Neural cell (in vitro differentiated cells): ENCODE measurements around the gene HPN. TPM values are rescaled to one million over a fixed set of nuclear protein-coding genes. Genes with fewer than 3 reads are reported as not detected.

ENCODE experiments used
- H2AFZ ChIP-seq: fragments of 200-600, 300-800 bp; sonication (generic), shearing (Covaris generic); 2 replicates; pipeline ENCODE4 v1.6.0; 2014; ENCODE audit warnings: low read depth, mild to moderate bottlenecking, antibody characterized with exemption, low read length, moderate library complexity
- H3F3A ChIP-seq: fragments of 200-600 bp; shearing (Covaris generic); 2 replicates; pipeline ENCODE4 v1.6.1; 2016; ENCODE audit warnings: mild to moderate bottlenecking, moderate library complexity, mixed read lengths, antibody characterized with exemption, low read length; ENCODE audit not compliant: insufficient read depth, poor library complexity, severe bottlenecking
- H3K27ac ChIP-seq: fragments of 200-600, 300-800 bp; sonication (generic), shearing (Covaris generic); 2 replicates; pipeline ENCODE4 v1.5.1; 2014; ENCODE audit warnings: mild to moderate bottlenecking, low read length, moderate library complexity
- H3K27me3 ChIP-seq: fragments of 300-800, 200-600 bp; sonication (generic), shearing (Covaris generic); 2 replicates; pipeline ENCODE4 v1.6.0; 2014; ENCODE audit warnings: mild to moderate bottlenecking, low read depth, low read length, moderate library complexity; ENCODE audit not compliant: insufficient read depth
- H3K36me3 ChIP-seq: fragments of 300-800, 200-600 bp; sonication (generic), shearing (Covaris generic); 2 replicates; pipeline ENCODE4 v1.5.1; 2014; ENCODE audit warnings: mild to moderate bottlenecking, antibody characterized with exemption, low read length, moderate library complexity; ENCODE audit not compliant: insufficient read depth
- H3K4me2 ChIP-seq: fragments of 300-800, 200-600 bp; sonication (generic), shearing (Covaris generic); 2 replicates; pipeline ENCODE4 v1.6.0; 2014; ENCODE audit warnings: mild to moderate bottlenecking, low read length
- H3K4me3 ChIP-seq: fragments of 300-800, 200-600 bp; sonication (generic), shearing (Covaris generic); 2 replicates; pipeline ENCODE4 v1.5.1; 2014; ENCODE audit warnings: mild to moderate bottlenecking, low read length, moderate library complexity
- H3K79me2 ChIP-seq: fragments of 200-600 bp; shearing (Covaris generic); replicated peaks from 2 replicates; pipeline ENCODE4 v1.6.0; 2014; ENCODE audit warnings: mild to moderate bottlenecking, low read length, moderate library complexity; ENCODE audit not compliant: insufficient read depth
- H3K9ac ChIP-seq: fragments of 300-800, 200-600 bp; sonication (generic), shearing (Covaris generic); 2 replicates; pipeline ENCODE4 v1.6.1; 2016; ENCODE audit warnings: mild to moderate bottlenecking, low read length, mixed read lengths
- H3K9me2 ChIP-seq: fragments of 200-600 bp; shearing (Covaris generic); 2 replicates; pipeline ENCODE4 v1.6.1; 2016; ENCODE audit warnings: mild to moderate bottlenecking, low read length, mixed read lengths; ENCODE audit not compliant: insufficient read depth
- H3K9me3 ChIP-seq: fragments of 200-600, 300-800 bp; sonication (generic), shearing (Covaris generic); 2 replicates; pipeline ENCODE4 v1.6.1; 2016; ENCODE audit warnings: mild to moderate bottlenecking, mixed run types, low read length, moderate library complexity, mixed read lengths
- H4K20me1 ChIP-seq: fragments of 200-600 bp; shearing (Covaris generic); 2 replicates; pipeline ENCODE4 v1.6.1; 2016; ENCODE audit warnings: mild to moderate bottlenecking, mixed run types; ENCODE audit not compliant: insufficient read depth
- EP300 ChIP-seq: fragments of 450-650 bp; conservative IDR thresholded peaks from 2 replicates; pipeline ENCODE4 v1.6.1; 2014; ENCODE audit warnings: antibody characterized with exemption, mild to moderate bottlenecking, moderate library complexity; ENCODE audit not compliant: poor library complexity, severe bottlenecking
- EZH2 ChIP-seq: fragments of 200-600, 300-800 bp; shearing (Covaris generic), sonication (generic); IDR thresholded peaks from 2 replicates; pipeline ENCODE4 v1.6.1; 2014; ENCODE audit warnings: antibody characterized with exemption, low read length, borderline replicate concordance, mild to moderate bottlenecking; ENCODE audit not compliant: insufficient read depth, poor library complexity, severe bottlenecking
- MXI1 ChIP-seq: fragments of 450-650 bp; conservative IDR thresholded peaks from 2 replicates; pipeline ENCODE4 v1.6.1; 2014; ENCODE audit warnings: antibody characterized with exemption, mild to moderate bottlenecking; ENCODE audit not compliant: poor library complexity, severe bottlenecking
- POLR2AphosphoS5 ChIP-seq: IDR thresholded peaks from 2 replicates; pipeline ENCODE4 v1.6.1; 2012
- RAD21 ChIP-seq: fragments of 450-650 bp; conservative IDR thresholded peaks from 2 replicates; pipeline ENCODE4 v1.6.1; 2014; ENCODE audit warnings: antibody characterized with exemption, mild to moderate bottlenecking, moderate library complexity
- SMC3 ChIP-seq: fragments of 450-650 bp; conservative IDR thresholded peaks from 2 replicates; pipeline ENCODE4 v1.6.1; 2014; ENCODE audit warnings: antibody characterized with exemption, mild to moderate bottlenecking, moderate library complexity; ENCODE audit not compliant: poor library complexity
- TAF1 ChIP-seq: IDR thresholded peaks from 2 replicates; pipeline ENCODE4 v1.6.1; 2012; ENCODE audit warnings: low read depth
- polyA plus RNA-seq: library from polyadenylated mRNA; depleted of rRNA; stranded (reverse); fragments of >200 nt; gene quantifications from 2 replicates; pipeline ENCODE4 v1.2.3, GENCODE V29; 2014
- TF ChIP-seq, protein P1 (sequence below): IDR thresholded peaks from 2 replicates; pipeline ENCODE4 v1.6.1; 2012; ENCODE audit warnings: borderline replicate concordance
- TF ChIP-seq, protein P2 (sequence below): fragments of 450-650 bp; IDR thresholded peaks from 2 replicates; pipeline ENCODE4 v1.5.1; 2014; ENCODE audit warnings: antibody characterized with exemption, mild to moderate bottlenecking, moderate library complexity; ENCODE audit not compliant: poor library complexity, severe bottlenecking

HPN gene
- polyA plus RNA-seq, 1 donor from 2014 or later, result 0.15 TPM

DNA sequence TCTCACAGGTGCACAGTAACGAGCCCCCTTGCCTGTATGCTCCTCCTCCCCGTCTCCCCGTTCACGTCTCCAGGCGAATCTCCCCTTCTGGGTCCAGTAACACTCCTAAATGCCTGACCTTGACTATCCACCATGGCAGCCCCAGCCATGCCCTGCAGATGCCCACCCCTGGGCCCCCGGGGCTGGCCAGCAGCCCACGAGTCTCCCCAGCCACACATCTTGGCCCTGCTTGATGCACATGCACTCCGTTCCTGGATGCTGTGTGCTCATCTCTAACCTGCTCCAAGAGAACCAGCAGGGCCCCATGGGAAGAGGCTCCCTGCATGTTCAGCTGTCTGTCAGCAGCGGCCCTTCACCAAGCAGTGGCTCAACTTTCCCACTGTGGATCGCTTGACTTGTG lies 32.0 kb downstream of the HPN start:
- H3K36me3 ChIP-seq, result no peaks in the 10 kb centered on the region
- H3K9me2 ChIP-seq, result no peaks in the 10 kb centered on the region
- H3K9me3 ChIP-seq, result no peaks in the 10 kb centered on the region
- H2AFZ ChIP-seq, result no peak overlapping the region
- H3K4me3 ChIP-seq, result no peak overlapping the region
- H3K79me2 ChIP-seq, result no peaks in the 10 kb centered on the region
- H3K4me2 ChIP-seq, result no peak overlapping the region
- H4K20me1 ChIP-seq, result no peaks in the 10 kb centered on the region
- no peak for TF ChIP-seq EZH2
- TF ChIP-seq, protein P1, sequence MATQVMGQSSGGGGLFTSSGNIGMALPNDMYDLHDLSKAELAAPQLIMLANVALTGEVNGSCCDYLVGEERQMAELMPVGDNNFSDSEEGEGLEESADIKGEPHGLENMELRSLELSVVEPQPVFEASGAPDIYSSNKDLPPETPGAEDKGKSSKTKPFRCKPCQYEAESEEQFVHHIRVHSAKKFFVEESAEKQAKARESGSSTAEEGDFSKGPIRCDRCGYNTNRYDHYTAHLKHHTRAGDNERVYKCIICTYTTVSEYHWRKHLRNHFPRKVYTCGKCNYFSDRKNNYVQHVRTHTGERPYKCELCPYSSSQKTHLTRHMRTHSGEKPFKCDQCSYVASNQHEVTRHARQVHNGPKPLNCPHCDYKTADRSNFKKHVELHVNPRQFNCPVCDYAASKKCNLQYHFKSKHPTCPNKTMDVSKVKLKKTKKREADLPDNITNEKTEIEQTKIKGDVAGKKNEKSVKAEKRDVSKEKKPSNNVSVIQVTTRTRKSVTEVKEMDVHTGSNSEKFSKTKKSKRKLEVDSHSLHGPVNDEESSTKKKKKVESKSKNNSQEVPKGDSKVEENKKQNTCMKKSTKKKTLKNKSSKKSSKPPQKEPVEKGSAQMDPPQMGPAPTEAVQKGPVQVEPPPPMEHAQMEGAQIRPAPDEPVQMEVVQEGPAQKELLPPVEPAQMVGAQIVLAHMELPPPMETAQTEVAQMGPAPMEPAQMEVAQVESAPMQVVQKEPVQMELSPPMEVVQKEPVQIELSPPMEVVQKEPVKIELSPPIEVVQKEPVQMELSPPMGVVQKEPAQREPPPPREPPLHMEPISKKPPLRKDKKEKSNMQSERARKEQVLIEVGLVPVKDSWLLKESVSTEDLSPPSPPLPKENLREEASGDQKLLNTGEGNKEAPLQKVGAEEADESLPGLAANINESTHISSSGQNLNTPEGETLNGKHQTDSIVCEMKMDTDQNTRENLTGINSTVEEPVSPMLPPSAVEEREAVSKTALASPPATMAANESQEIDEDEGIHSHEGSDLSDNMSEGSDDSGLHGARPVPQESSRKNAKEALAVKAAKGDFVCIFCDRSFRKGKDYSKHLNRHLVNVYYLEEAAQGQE, result no peak
- H3K27me3 ChIP-seq, result no peaks in the 10 kb centered on the region
- H3F3A ChIP-seq, result no peaks in the 10 kb centered on the region
- H3K9ac ChIP-seq, result no peak overlapping the region
- no peak overlapping the region for H3K27ac ChIP-seq

DNA sequence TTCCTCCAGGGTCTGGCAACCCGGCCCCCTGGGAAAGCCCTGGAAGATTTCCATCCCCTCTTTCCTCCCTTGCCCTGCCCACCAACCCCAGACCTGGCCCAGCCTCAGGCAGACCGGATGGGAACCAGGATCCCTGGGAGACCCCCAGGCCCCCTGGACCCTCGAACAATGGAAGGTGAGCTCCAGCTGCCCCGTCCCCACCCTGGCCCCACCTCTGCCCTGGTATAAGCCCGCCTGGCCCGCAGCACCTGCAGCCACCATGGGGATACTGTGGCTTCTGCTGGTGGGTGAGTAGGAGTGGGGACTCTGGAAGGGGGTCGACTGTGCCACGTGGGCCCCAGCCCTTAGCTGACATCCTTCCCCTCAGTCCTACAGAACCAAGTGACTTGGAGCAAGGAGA lies 32.4 kb downstream of the HPN start:
- H3K9ac ChIP-seq, result no peak overlapping the region
- H3K27ac ChIP-seq, result no peak overlapping the region
- no peaks in the 10 kb centered on the region for H3F3A ChIP-seq
- H3K9me2 ChIP-seq, result no peaks in the 10 kb centered on the region
- no peaks in the 10 kb centered on the region for H4K20me1 ChIP-seq
- no peak overlapping the region for H3K4me3 ChIP-seq
- no peak overlapping the region for H3K4me2 ChIP-seq
- H2AFZ ChIP-seq, result no peak overlapping the region
- no peaks in the 10 kb centered on the region for H3K9me3 ChIP-seq
- H3K79me2 ChIP-seq, result no peaks in the 10 kb centered on the region
- TF ChIP-seq RAD21, result no peak
- TF ChIP-seq, protein P1, result no peak
- no peak for TF ChIP-seq POLR2AphosphoS5
- TF ChIP-seq TAF1, result no peak
- TF ChIP-seq EZH2, result no peak
- no peak for TF ChIP-seq SMC3
- no peak for TF ChIP-seq MXI1
- TF ChIP-seq EP300, result no peak
- TF ChIP-seq, protein P2, sequence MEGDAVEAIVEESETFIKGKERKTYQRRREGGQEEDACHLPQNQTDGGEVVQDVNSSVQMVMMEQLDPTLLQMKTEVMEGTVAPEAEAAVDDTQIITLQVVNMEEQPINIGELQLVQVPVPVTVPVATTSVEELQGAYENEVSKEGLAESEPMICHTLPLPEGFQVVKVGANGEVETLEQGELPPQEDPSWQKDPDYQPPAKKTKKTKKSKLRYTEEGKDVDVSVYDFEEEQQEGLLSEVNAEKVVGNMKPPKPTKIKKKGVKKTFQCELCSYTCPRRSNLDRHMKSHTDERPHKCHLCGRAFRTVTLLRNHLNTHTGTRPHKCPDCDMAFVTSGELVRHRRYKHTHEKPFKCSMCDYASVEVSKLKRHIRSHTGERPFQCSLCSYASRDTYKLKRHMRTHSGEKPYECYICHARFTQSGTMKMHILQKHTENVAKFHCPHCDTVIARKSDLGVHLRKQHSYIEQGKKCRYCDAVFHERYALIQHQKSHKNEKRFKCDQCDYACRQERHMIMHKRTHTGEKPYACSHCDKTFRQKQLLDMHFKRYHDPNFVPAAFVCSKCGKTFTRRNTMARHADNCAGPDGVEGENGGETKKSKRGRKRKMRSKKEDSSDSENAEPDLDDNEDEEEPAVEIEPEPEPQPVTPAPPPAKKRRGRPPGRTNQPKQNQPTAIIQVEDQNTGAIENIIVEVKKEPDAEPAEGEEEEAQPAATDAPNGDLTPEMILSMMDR, result no peak
- H3K36me3 ChIP-seq, result no peaks in the 10 kb centered on the region
- H3K27me3 ChIP-seq, result no peaks in the 10 kb centered on the region
